Ovary (tissue), 3 donors: ENCODE results near the gene TNK1.

Source experiments
- CTCF ChIP-seq, 3 donors: fragments of 450-650 bp in 2 of 3; fragments of 200-600 bp in 1 of 3; IDR thresholded peaks; one replicate each; pipeline versions ENCODE4 v1.5.1 to v1.8.0; 2016 to 2022; ENCODE audit warnings: antibody characterized with exemption in 3 of 3, mild to moderate bottlenecking in 1 of 3
- POLR2A ChIP-seq: fragments of 450-650 bp; IDR thresholded peaks from one replicate; pipeline ENCODE4 v1.6.1; 2017; ENCODE audit warnings: antibody characterized with exemption, mild to moderate bottlenecking, moderate library complexity
- donor health status: DM: no; HTN: no; CAD: no.

GRCh38 chr17:7383742-7384488, 3.0 kb downstream of the TNK1 start:
- TF ChIP-seq POLR2A = no peak
- TF ChIP-seq CTCF (IDR thresholded peaks at IDR 0.05) = no peak
